Liver (tissue), 9 donors: ENCODE data around the gene CIBAR2. TPM values are rescaled to one million over a fixed set of nuclear protein-coding genes. Genes with fewer than 3 reads are reported as not detected.

ENCODE experiments used
- DNase-seq: peaks from one replicate; pipeline ENCODE4 v3.0.0-alpha.2; 2017; ENCODE audit warnings: low spot score
- H3K27ac ChIP-seq, 2 donors: one replicate each; pipeline ENCODE4 v1.7.0; 2013; ENCODE audit warnings: inconsistent platforms in 2 of 2, low read length in 2 of 2, control low read depth in 1 of 2, low read depth in 1 of 2, mild to moderate bottlenecking in 1 of 2
- H3K27me3 ChIP-seq, 4 donors: one replicate each; pipeline versions ENCODE4 v1.6.1 to v1.7.0; 2013; ENCODE audit warnings: low read length in 3 of 4, inconsistent platforms in 1 of 4, mild to moderate bottlenecking in 1 of 4, moderate library complexity in 1 of 4; ENCODE audit not compliant: control insufficient read depth in 4 of 4, insufficient read depth in 4 of 4
- H3K36me3 ChIP-seq, 4 donors: one replicate each; pipeline versions ENCODE4 v1.6.1 to v1.7.0; 2013; ENCODE audit warnings: low read length in 3 of 4, mild to moderate bottlenecking in 3 of 4, low read depth in 1 of 4, moderate library complexity in 1 of 4; ENCODE audit not compliant: control insufficient read depth in 4 of 4, insufficient read depth in 3 of 4
- H3K4me1 ChIP-seq, 4 donors: one replicate each; pipeline versions ENCODE4 v1.6.1 to v1.7.0; 2013; ENCODE audit warnings: low read length in 3 of 4, mild to moderate bottlenecking in 3 of 4, moderate library complexity in 1 of 4; ENCODE audit not compliant: control insufficient read depth in 4 of 4, insufficient read depth in 4 of 4
- H3K4me3 ChIP-seq, 3 donors: one replicate each; pipeline versions ENCODE4 v1.6.1 to v1.7.0; 2013; ENCODE audit warnings: low read length in 3 of 3, control low read depth in 1 of 3, low read depth in 1 of 3, mild to moderate bottlenecking in 1 of 3
- H3K9ac ChIP-seq, 2 donors: one replicate each; pipeline ENCODE4 v1.7.0; 2013; ENCODE audit warnings: low read length in 2 of 2, mild to moderate bottlenecking in 2 of 2, moderate library complexity in 2 of 2, control low read depth in 1 of 2, low read depth in 1 of 2
- H3K9me3 ChIP-seq, 4 donors: one replicate each; pipeline versions ENCODE4 v1.6.1 to v1.7.0; 2013; ENCODE audit warnings: low read length in 3 of 4; ENCODE audit not compliant: control insufficient read depth in 4 of 4
- CTCF ChIP-seq: fragments of 150-350 bp; IDR thresholded peaks from 2 replicates; pipeline ENCODE4 v1.5.1; 2017; ENCODE audit warnings: improper control_type of control experiment, low read depth, low read length; ENCODE audit not compliant: missing input control
- EGR1 ChIP-seq, 2 donors: IDR thresholded peaks; 2 replicates each; pipeline ENCODE4 v1.6.1; 2016 to 2018; ENCODE audit warnings: antibody characterized with exemption in 2 of 2, low read depth in 2 of 2
- FOXA1 ChIP-seq: IDR thresholded peaks from 2 replicates; pipeline ENCODE4 v1.6.1; 2016; ENCODE audit warnings: antibody characterized with exemption
- FOXA2 ChIP-seq: IDR thresholded peaks from 2 replicates; pipeline ENCODE4 v1.6.1; 2016; ENCODE audit warnings: antibody characterized with exemption
- GABPA ChIP-seq, 2 donors: IDR thresholded peaks in 1 of 2; conservative IDR thresholded peaks in 1 of 2; 2 replicates each; pipeline ENCODE4 v1.6.1; 2016; ENCODE audit warnings: antibody characterized with exemption in 2 of 2, mild to moderate bottlenecking in 1 of 2, moderate library complexity in 1 of 2
- HNF4G ChIP-seq: IDR thresholded peaks from 2 replicates; pipeline ENCODE4 v1.6.1; 2016; ENCODE audit warnings: antibody characterized with exemption
- JUND ChIP-seq, 2 donors: IDR thresholded peaks; 2 replicates each; pipeline ENCODE4 v1.6.1; 2016; ENCODE audit warnings: antibody characterized with exemption in 2 of 2
- MAX ChIP-seq: IDR thresholded peaks from 2 replicates; pipeline ENCODE4 v1.6.1; 2016; ENCODE audit warnings: antibody characterized with exemption
- NR2F2 ChIP-seq: IDR thresholded peaks from 2 replicates; pipeline ENCODE4 v1.6.1; 2016; ENCODE audit warnings: antibody characterized with exemption
- RAD21 ChIP-seq, 2 donors: IDR thresholded peaks; 2 replicates each; pipeline ENCODE4 v1.6.1; 2016; ENCODE audit warnings: antibody characterized with exemption in 2 of 2, mild to moderate bottlenecking in 2 of 2
- SP1 ChIP-seq: IDR thresholded peaks from 2 replicates; pipeline ENCODE4 v1.6.1; 2018; ENCODE audit warnings: antibody characterized with exemption, mild to moderate bottlenecking
- TAF1 ChIP-seq: conservative IDR thresholded peaks from 2 replicates; pipeline ENCODE4 v1.6.1; 2016; ENCODE audit warnings: antibody characterized with exemption, mild to moderate bottlenecking
- YY1 ChIP-seq: IDR thresholded peaks from 2 replicates; pipeline ENCODE4 v1.6.1; 2016; ENCODE audit warnings: antibody characterized with exemption, mild to moderate bottlenecking
- WGBS: extraction: QIAGEN DNeasy Blood & Tissue Kit; methylation state at CpG from one replicate; pipeline ENCODE4 v1.1.7; 2013; 5-methylcytosine and 5-hydroxymethylcytosine counted together
- polyA plus RNA-seq, 2 donors: library from polyadenylated mRNA; stranded (reverse) in 1 of 2; unstranded in 1 of 2; fragments of 200-250 nt in 1 of 2; fragments of >200 nt in 1 of 2; fragmentation: Nextera tagmentation in 1 of 2; extraction: Ambion mirVana in 1 of 2; gene quantifications; one replicate each; pipeline versions ENCODE4 v1.2.1 to v1.2.3, GENCODE V29; 2013 to 2015
- total RNA-seq, 2 donors: library from RNA; depleted of rRNA; stranded (reverse); fragments of >200 nt; gene quantifications; one replicate each; pipeline ENCODE4 v1.2.3, GENCODE V29; 2014
- TF ChIP-seq, protein P1 (sequence below): IDR thresholded peaks from 2 replicates; pipeline ENCODE4 v1.6.1; 2016; ENCODE audit warnings: antibody characterized with exemption
- donor health status: healthy.
- donor health status: healthy.
- donor health status: healthy.
- donor health status: healthy.
- donor health status: healthy.

The CIBAR2 gene
- total and polyA plus RNA-seq, 4 donors = not detected

DNA sequence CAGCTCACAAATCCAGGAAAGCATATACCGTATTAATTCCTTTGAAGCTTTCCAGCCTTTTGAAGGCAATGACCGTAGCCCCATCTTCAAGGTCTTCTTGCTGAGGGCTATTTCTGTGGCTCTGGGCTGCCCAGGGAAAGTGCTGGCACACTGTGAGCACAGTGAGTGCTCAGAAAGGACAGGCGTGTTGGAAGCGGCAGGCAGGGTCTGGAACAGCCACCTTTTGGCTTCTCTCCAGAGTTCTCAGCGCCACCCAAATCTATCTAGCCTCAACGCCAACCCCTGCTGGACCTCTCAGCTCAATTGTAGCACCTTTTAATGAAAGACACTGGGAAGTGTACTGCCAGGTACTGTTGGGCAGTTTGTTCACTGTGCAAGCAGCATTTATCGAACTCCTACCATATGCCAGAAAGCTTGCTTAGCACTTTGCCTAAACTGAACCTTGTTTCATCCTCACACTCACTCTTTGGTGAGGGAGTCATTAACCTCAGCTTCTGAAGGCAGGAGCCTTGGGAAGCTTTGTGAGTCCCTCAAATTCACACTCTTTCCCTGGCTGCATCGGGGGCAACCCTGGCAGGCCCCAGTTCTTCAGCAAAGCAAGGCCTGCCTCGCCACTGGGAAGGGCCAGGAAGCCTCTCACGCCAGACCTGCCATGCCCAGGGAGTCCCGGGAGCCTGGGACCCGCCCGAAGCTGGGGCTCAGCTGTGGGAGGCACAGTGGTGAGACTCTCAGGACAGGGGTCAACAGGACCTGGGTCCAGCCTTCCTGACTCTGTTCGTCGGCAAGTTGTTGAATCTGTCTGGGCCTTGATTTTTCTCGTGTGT lies 13.5 kb upstream of the CIBAR2 start:
- H3K4me1 ChIP-seq = peaks cover 0 to 5% (median 1%) of the 10 kb centered on the region in 4 donors

GRCh38 chr16:85124636-85125346 lies 12.5 kb upstream of the CIBAR2 start:
- Histone ChIP-seq H3K27me3 (no peaks in the 10 kb centered on the region), H3K9ac (no peak overlapping the region), H3K4me1 (peaks cover 0 to 5% (median 0%) of the 10 kb centered on the region in 4 donors), H3K36me3 (no peaks in the 10 kb centered on the region), H3K4me3 (no peak overlapping the region), H3K9me3 (no peaks in the 10 kb centered on the region), H3K27ac (peak overlapping the region in 1 of 2 donors; percentile 58)
- 93% methylated on average over 11 of the region's 11 CpGs for WGBS
- no peak for DNase-seq
- TF ChIP-seq, protein P1, sequence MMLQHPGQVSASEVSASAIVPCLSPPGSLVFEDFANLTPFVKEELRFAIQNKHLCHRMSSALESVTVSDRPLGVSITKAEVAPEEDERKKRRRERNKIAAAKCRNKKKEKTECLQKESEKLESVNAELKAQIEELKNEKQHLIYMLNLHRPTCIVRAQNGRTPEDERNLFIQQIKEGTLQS = no peak
- TF ChIP-seq GABPA (IDR thresholded peaks at IDR 0.05 in 1 of 2, conservative IDR thresholded peaks at IDR 0.05 in 1 of 2) = no peak
- TF ChIP-seq CTCF = no peak
- no peak for TF ChIP-seq FOXA2
- TF ChIP-seq SP1 = no peak
- no peak for TF ChIP-seq JUND (IDR thresholded peaks at IDR 0.05)
- no peak for TF ChIP-seq MAX
- TF ChIP-seq EGR1 (IDR thresholded peaks at IDR 0.05; ENCODE audit: low read depth in 2 of 2) = no peak
- TF ChIP-seq YY1 = no peak
- TF ChIP-seq FOXA1 = no peak
- TF ChIP-seq RAD21 (IDR thresholded peaks at IDR 0.05) = no peak
- no peak for TF ChIP-seq HNF4G
- no peak for TF ChIP-seq TAF1

More for the DNA sequence above, 13.5 kb upstream of the CIBAR2 start:
- TF ChIP-seq FOXA2 (no peak), GABPA (IDR thresholded peaks at IDR 0.05 in 1 of 2, conservative IDR thresholded peaks at IDR 0.05 in 1 of 2) (no peak), HNF4G (no peak), JUND (IDR thresholded peaks at IDR 0.05) (no peak), FOXA1 (no peak), NR2F2 (no peak), MAX (no peak)
- 90% methylated on average over 16 of the region's 16 CpGs for WGBS
- Histone ChIP-seq H3K9ac (no peak overlapping the region), H3K27me3 (no peaks in the 10 kb centered on the region), H3K36me3 (no peaks in the 10 kb centered on the region), H3K9me3 (no peaks in the 10 kb centered on the region), H3K4me3 (no peak overlapping the region), H3K27ac (no peak overlapping the region)
- no peak for DNase-seq
